CD4-positive, CD25-positive, alpha-beta regulatory T cell (primary cell): ENCODE results near the gene LYSET. TPM values are rescaled to one million over a fixed set of nuclear protein-coding genes. Genes with fewer than 3 reads are reported as not detected.
"Not testable (repeated sequence)": the region's sequence is repeated elsewhere in the genome, so short reads cannot be mapped to it uniquely, and the experiment has no call there.

Source experiments
- ATAC-seq, 2 donors: fragments of 150-1000 bp; cut with Tn5 transposase; one replicate each; pipeline ENCODE4 v1.10.0; 2021; ENCODE audit warnings: low read depth in 2 of 2, moderate number of reproducible peaks in 2 of 2, moderate library complexity in 1 of 2
- DNase-seq, 3 donors: peaks; one replicate each; pipeline versions ENCODE4 v3.0.0 to v3.0.0-alpha.2; 2012 to 2022; ENCODE audit warnings: mixed read lengths in 1 of 3
- H3K27ac ChIP-seq: one replicate; pipeline ENCODE4 v1.7.0; 2013; ENCODE audit warnings: mild to moderate bottlenecking, low read length; ENCODE audit not compliant: insufficient read depth, poor library complexity, severe bottlenecking
- H3K27me3 ChIP-seq: one replicate; pipeline ENCODE4 v1.7.0; 2013; ENCODE audit warnings: low read length; ENCODE audit not compliant: control insufficient read depth, insufficient read depth
- H3K36me3 ChIP-seq: one replicate; pipeline ENCODE4 v1.7.0; 2013; ENCODE audit warnings: mild to moderate bottlenecking, low read length, moderate library complexity; ENCODE audit not compliant: control insufficient read depth, insufficient read depth
- H3K4me1 ChIP-seq: 2 replicates; pipeline ENCODE4 v1.7.0; 2013; ENCODE audit warnings: mild to moderate bottlenecking, low read length; ENCODE audit not compliant: insufficient read depth, control insufficient read depth, poor library complexity, severe bottlenecking
- H3K4me3 ChIP-seq: one replicate; pipeline ENCODE4 v1.7.0; 2013; ENCODE audit warnings: low read depth, mild to moderate bottlenecking, low read length, moderate library complexity
- H3K9me3 ChIP-seq, 2 experiments: 1 replicate in 1 of 2; 2 replicates in 1 of 2; pipeline ENCODE4 v1.7.0; 2013; ENCODE audit warnings: low read length in 2 of 2, mild to moderate bottlenecking in 1 of 2, moderate library complexity in 1 of 2; ENCODE audit not compliant: control insufficient read depth in 2 of 2
- H3K27ac Mint-ChIP-seq, 3 donors: one replicate each; pipeline ENCODE4 v1.8.0; 2020 to 2022; ENCODE audit warnings: mild to moderate bottlenecking in 3 of 3, mixed read lengths in 3 of 3, moderate library complexity in 2 of 3
- H3K27me3 Mint-ChIP-seq: one replicate; pipeline ENCODE4 v1.8.0; 2022; ENCODE audit warnings: mild to moderate bottlenecking, mixed read lengths
- H3K36me3 Mint-ChIP-seq: one replicate; pipeline ENCODE4 v1.8.0; 2020; ENCODE audit warnings: mixed read lengths
- H3K4me1 Mint-ChIP-seq, 4 donors: one replicate each; pipeline ENCODE4 v1.8.0; 2020 to 2022; ENCODE audit warnings: mixed read lengths in 4 of 4, mild to moderate bottlenecking in 1 of 4
- H3K4me3 Mint-ChIP-seq, 4 donors: one replicate each; pipeline ENCODE4 v1.8.0; 2020 to 2022; ENCODE audit warnings: mild to moderate bottlenecking in 4 of 4, mixed read lengths in 4 of 4, moderate library complexity in 3 of 4
- H3K9me3 Mint-ChIP-seq, 7 donors: one replicate each; pipeline ENCODE4 v1.8.0; 2020 to 2022; ENCODE audit warnings: mixed read lengths in 7 of 7, mild to moderate bottlenecking in 3 of 7, moderate library complexity in 2 of 7
- polyA plus RNA-seq, 4 donors: library from polyadenylated mRNA; unstranded; fragments of 300-500 nt; fragmentation: Illumina TruSeq; gene quantifications; one replicate each; pipeline ENCODE4 v1.2.3, GENCODE V29; 2021
- total RNA-seq: library from RNA; stranded (reverse); gene quantifications from one replicate; pipeline ENCODE4 v1.2.3, GENCODE V29; 2022

LYSET gene
- 6.9 TPM for total RNA-seq
- 10 to 100 TPM; 34.2 to 43.1 (median 36.9) TPM for polyA plus RNA-seq

- H3K4me3 ChIP-seq = peak within 1 kb of the TSS; percentile 91
- H3K27ac ChIP-seq = peak within 1 kb of the TSS; percentile 97
- peaks cover 4% of the 10 kb centered on the region for H3K27me3 Mint-ChIP-seq
- peak; percentile 91 to 92 for ATAC-seq
- no peaks in the 10 kb centered on the region for H3K9me3 ChIP-seq
- peak within 1 kb of the TSS; percentile 97 to 99 (median 98) for H3K27ac Mint-ChIP-seq
- peaks cover 35% of the 10 kb centered on the region for H3K4me1 ChIP-seq
- DNase-seq = peak; percentile 90 to 96 (median 92)
- H3K27me3 ChIP-seq = no peaks in the 10 kb centered on the region
- peaks cover 15% of the 10 kb centered on the region for H3K36me3 ChIP-seq
- no peaks in the 10 kb centered on the region for H3K9me3 Mint-ChIP-seq
- peaks cover 19% of the 10 kb centered on the region for H3K36me3 Mint-ChIP-seq
- H3K4me3 Mint-ChIP-seq = peak within 1 kb of the TSS; percentile 94 to 99 (median 95)
- H3K4me1 Mint-ChIP-seq = peaks cover 23 to 50% (median 38%) of the 10 kb centered on the region in 4 donors
These were observed at the start of gene LYSET, which contains the start of gene MOAP1 for GRCh38 chr14:93184391-93185348. Gene LYSET (plus strand): TSS chr14:93185317. CDS start chr14:93185406, 89 bp downstream. Gene MOAP1 (minus strand): TSS chr14:93184897. CDS start chr14:93184242, 655 bp downstream.

DNA sequence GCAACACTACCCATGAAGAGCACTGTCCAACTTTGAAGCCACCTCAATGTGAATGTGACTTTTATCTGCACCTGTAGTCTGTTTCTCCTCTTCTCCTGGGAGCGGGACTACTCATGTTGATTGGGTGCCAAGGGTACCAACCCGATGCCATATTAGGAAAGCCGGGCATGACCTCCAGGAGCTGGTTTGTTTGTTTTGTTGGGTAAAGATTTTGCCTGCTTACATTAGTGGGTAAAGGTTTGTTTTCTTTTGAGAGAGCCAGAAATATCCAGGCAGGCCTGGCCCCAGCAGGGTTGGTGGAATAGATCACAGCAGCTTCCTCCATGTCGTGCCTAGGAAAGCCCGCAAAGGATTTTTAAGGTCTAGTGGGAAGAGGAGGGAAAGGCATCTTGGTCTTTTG is 49.7 kb upstream of the LYSET start:
- no peaks in the 10 kb centered on the region for H3K4me1 ChIP-seq
- no peaks in the 10 kb centered on the region for H3K9me3 ChIP-seq
- H3K36me3 ChIP-seq = no peaks in the 10 kb centered on the region
- H3K27me3 ChIP-seq = no peaks in the 10 kb centered on the region
- H3K27ac ChIP-seq = no peak overlapping the region
- no peaks in the 10 kb centered on the region for H3K9me3 Mint-ChIP-seq
- H3K4me1 Mint-ChIP-seq = peaks cover 0 to 10% (median 4%) of the 10 kb centered on the region in 4 donors
- no peaks in the 10 kb centered on the region for H3K36me3 Mint-ChIP-seq
- no peak for ATAC-seq
- no peak overlapping the region for H3K4me3 ChIP-seq
- peaks cover 13% of the 10 kb centered on the region for H3K27me3 Mint-ChIP-seq
- DNase-seq = no peak
- no peak overlapping the region for H3K4me3 Mint-ChIP-seq
- H3K27ac Mint-ChIP-seq = no peak overlapping the region

DNA sequence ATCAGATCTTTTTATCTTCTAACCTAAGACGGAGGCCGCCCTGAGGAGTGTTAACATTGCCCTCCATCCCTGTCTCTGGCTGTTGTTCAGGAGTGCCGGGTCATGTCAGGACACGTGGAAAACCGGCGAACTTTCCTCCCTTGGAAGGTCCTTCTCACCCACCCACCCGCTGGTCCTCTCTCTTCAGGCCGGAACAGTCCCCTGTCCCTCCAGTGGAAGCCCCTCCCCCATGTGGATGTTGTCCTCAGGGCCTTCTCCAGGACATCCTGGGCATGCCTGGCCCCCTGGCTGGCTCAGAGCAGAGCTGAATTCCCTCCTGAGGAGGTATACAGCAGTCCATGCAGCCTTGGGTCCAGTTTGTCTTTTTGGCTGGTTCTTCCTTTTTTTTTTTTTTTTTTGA is 49.1 kb upstream of the LYSET start:
- Mint-ChIP-seq H3K27me3 (peaks cover 13% of the 10 kb centered on the region), H3K27ac (no peak overlapping the region)
- no peak for ATAC-seq

GRCh38 chr14:93136508-93136907 is 48.6 kb upstream of the LYSET start:
- H3K36me3 ChIP-seq, H3K4me3 ChIP-seq, H3K9me3 ChIP-seq, H3K4me1 Mint-ChIP-seq, H3K4me3 Mint-ChIP-seq, H3K27me3 ChIP-seq, DNase-seq, H3K9me3 Mint-ChIP-seq, H3K27ac Mint-ChIP-seq, H3K36me3 Mint-ChIP-seq, H3K27ac ChIP-seq, H3K4me1 ChIP-seq, ATAC-seq: not testable (repeated sequence)
- peaks cover 13% of the 10 kb centered on the region for H3K27me3 Mint-ChIP-seq

More for the DNA sequence above, 49.1 kb upstream of the LYSET start:
- Histone ChIP-seq H3K4me1 (no peaks in the 10 kb centered on the region), H3K27me3 (no peaks in the 10 kb centered on the region), H3K4me3 (no peak overlapping the region), H3K27ac (no peak overlapping the region), H3K36me3 (no peaks in the 10 kb centered on the region), H3K9me3 (no peaks in the 10 kb centered on the region)
- no peak for DNase-seq
- H3K4me1 Mint-ChIP-seq = peaks cover 0 to 10% (median 4%) of the 10 kb centered on the region in 4 donors
- H3K36me3 Mint-ChIP-seq = no peaks in the 10 kb centered on the region
- H3K4me3 Mint-ChIP-seq = no peak overlapping the region
- H3K9me3 Mint-ChIP-seq = no peaks in the 10 kb centered on the region

DNA sequence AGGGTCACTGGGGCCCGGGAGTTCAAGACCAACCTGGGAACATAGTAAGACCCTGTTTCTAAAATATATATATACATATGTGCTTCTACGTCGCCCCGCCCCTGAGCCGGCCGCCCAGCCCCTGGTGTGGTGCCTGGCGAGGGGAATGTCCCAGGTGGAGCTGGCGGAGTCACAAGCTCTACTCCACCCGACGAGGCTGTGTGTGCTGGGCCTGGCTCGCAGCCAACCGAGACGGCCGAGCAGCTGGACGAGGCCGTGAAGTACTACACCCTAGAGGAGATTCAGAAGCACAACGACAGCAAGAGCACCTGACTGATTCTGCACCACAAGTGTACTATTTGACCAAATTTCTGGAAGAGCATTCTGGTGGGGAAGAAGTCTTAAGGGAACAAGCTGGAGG is 47.3 kb upstream of the LYSET start:
- ATAC-seq = no peak
- Mint-ChIP-seq H3K27ac (no peak overlapping the region), H3K36me3 (no peaks in the 10 kb centered on the region), H3K27me3 (peaks cover 13% of the 10 kb centered on the region), H3K4me3 (no peak overlapping the region), H3K9me3 (no peaks in the 10 kb centered on the region), H3K4me1 (peaks cover 0 to 5% (median 3%) of the 10 kb centered on the region in 4 donors)
- H3K27ac ChIP-seq = no peak overlapping the region
- H3K27me3 ChIP-seq = no peaks in the 10 kb centered on the region
- no peaks in the 10 kb centered on the region for H3K9me3 ChIP-seq
- no peaks in the 10 kb centered on the region for H3K4me1 ChIP-seq
- no peak for DNase-seq
- H3K4me3 ChIP-seq = no peak overlapping the region
- no peaks in the 10 kb centered on the region for H3K36me3 ChIP-seq

- Mint-ChIP-seq H3K27ac (no peak overlapping the region), H3K36me3 (no peaks in the 10 kb centered on the region), H3K27me3 (peaks cover 15% of the 10 kb centered on the region), H3K4me3 (no peak overlapping the region), H3K4me1 (peaks cover 0 to 5% (median 3%) of the 10 kb centered on the region in 4 donors), H3K9me3 (no peaks in the 10 kb centered on the region)
- no peaks in the 10 kb centered on the region for H3K4me1 ChIP-seq
- H3K27ac ChIP-seq = no peak overlapping the region
- DNase-seq (no peak), ATAC-seq (no peak)
- no peaks in the 10 kb centered on the region for H3K36me3 ChIP-seq
- no peaks in the 10 kb centered on the region for H3K9me3 ChIP-seq
- H3K4me3 ChIP-seq = no peak overlapping the region
- no peaks in the 10 kb centered on the region for H3K27me3 ChIP-seq
These were observed 42.1 kb upstream of the LYSET start for GRCh38 chr14:93142854-93143652.

GRCh38 chr14:93146119-93146518 is 39.0 kb upstream of the LYSET start:
- peak overlapping the region in 1 of 3 donors; percentile 42 for H3K27ac Mint-ChIP-seq
- no peaks in the 10 kb centered on the region for H3K9me3 Mint-ChIP-seq
- no peaks in the 10 kb centered on the region for H3K4me1 Mint-ChIP-seq
- Histone ChIP-seq H3K27ac (no peak overlapping the region), H3K4me1 (no peaks in the 10 kb centered on the region), H3K27me3 (peaks cover 2% of the 10 kb centered on the region), H3K36me3 (no peaks in the 10 kb centered on the region), H3K9me3 (no peaks in the 10 kb centered on the region), H3K4me3 (no peak overlapping the region)
- DNase-seq = no peak
- no peak for ATAC-seq
- peaks cover 9% of the 10 kb centered on the region for H3K27me3 Mint-ChIP-seq
- H3K36me3 Mint-ChIP-seq = no peaks in the 10 kb centered on the region
- H3K4me3 Mint-ChIP-seq = no peak overlapping the region
